ENCODE measurements around the gene ZNF467.

DNA sequence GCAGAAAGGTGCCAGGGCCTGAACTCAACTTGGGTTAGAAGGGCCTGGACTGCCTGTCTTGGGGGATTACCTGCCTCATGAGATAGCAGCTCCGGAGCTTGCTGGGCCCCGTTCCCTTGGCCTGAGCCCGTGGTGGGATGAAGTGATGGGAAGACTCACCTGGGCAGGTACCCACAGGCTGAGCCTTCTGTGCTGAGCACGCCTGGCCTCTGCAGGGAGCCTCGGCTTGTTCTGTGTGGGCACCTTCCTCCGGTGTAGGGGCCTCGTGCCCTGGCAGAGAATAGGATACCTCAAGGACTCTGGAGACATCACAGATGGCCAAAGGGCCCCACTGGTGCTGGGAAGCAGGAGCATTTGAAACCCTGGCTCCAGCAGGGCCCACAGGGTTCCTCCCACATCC, 4.5 kb downstream of the ZNF467 start:
- TF ChIP-seq CTCF (IDR thresholded peaks at IDR 0.05) (no peak), EZH2phosphoT487 (IDR thresholded peaks at IDR 0.05) (no peak)
